Activated CD4-positive, alpha-beta T cell treated with anti-CD3 and anti-CD28 coated beads for 36 hours (primary cell): ENCODE results near the gene DUSP1. TPM values are rescaled to one million over a fixed set of nuclear protein-coding genes. Genes with fewer than 3 reads are reported as not detected.
A peak's percentile ranks its signal among the peaks of the same experiment; 100 is the strongest.

Source experiments
- ATAC-seq: fragments of 200-7000 bp; cut with Tn5 transposase; one replicate; pipeline ENCODE4 v1.10.0; 2021; ENCODE audit warnings: mild to moderate bottlenecking, moderate library complexity
- CTCF ChIA-PET: fragments of 350-600 bp; sonication (Branson Sonifier 250); formaldehyde crosslinking; loops from one replicate; lab custom pipeline; 2021; ENCODE audit warnings: antibody characterized with exemption; lab: Charles Lee
- POLR2A ChIA-PET: fragments of 350-600 bp; sonication (Branson Sonifier 250); formaldehyde crosslinking; loops from one replicate; lab custom pipeline; 2021; ENCODE audit warnings: antibody characterized with exemption, inconsistent platforms; lab: Charles Lee
- DNase-seq: peaks from one replicate; pipeline ENCODE4 v3.0.0-alpha.2; 2020
- H3K27ac Mint-ChIP-seq: one replicate; pipeline ENCODE4 v1.8.0; 2021; ENCODE audit warnings: mixed read lengths
- H3K27me3 Mint-ChIP-seq: one replicate; pipeline ENCODE4 v1.8.0; 2021; ENCODE audit warnings: mixed read lengths
- H3K36me3 Mint-ChIP-seq: one replicate; pipeline ENCODE4 v1.8.0; 2021; ENCODE audit warnings: low read depth, mixed read lengths
- H3K4me1 Mint-ChIP-seq: one replicate; pipeline ENCODE4 v1.8.0; 2021; ENCODE audit warnings: mixed read lengths
- H3K4me3 Mint-ChIP-seq: one replicate; pipeline ENCODE4 v1.8.0; 2021; ENCODE audit warnings: mild to moderate bottlenecking, moderate library complexity, mixed read lengths
- H3K9me3 Mint-ChIP-seq: one replicate; pipeline ENCODE4 v1.8.0; 2021; ENCODE audit warnings: low read depth, mixed read lengths
- intact Hi-C, 2 experiments: fragments of 100-400 bp; cut with DNase I in 1 of 2; cut with micrococcal nuclease in 1 of 2; formaldehyde crosslinking; loops; one replicate each; pipeline versions ENCODE4 v1.14.2 to v1.15.1; 2022 to 2024; cut with DNase I, micrococcal nuclease
- total RNA-seq, 2 experiments: library from RNA; stranded (reverse); gene quantifications; one replicate each; pipeline ENCODE4 v1.2.3, GENCODE V29; 2021

DUSP1 gene
- total RNA-seq, 2 experiments from 2014 or later, result 6.7 to 7.4 TPM

DNA sequence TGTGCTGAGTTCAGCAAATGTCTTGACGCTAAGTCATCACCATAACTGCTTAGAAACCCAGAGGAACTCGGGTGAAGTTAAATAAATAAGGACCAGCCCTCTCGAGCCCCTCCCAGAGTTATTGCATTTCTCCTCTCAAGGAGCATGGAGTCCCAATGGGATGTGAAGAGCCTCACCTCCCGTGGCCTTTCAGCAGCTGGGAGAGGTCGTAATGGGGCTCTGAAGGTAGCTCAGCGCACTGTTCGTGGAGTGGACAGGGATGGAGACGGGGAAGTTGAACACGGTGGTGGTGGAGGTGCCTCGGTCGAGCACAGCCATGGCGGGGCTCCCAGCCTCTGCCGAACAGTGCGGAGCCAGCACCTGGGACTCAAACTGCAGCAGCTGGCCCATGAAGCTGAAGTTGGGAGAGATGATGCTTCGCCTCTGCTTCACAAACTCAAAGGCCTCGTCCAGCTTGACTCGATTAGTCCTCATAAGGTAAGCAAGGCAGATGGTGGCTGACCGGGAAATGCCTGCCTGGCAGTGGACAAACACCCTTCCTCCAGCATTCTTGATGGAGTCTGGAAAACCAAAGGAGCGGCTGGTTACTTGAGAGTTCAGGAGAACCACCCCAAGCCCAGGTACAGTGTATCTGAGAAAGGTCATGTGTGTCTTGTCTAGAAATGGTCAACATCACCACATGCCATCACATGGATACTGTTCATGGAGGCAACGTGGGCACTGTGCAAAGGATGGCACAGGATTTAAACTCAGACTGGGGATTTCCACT is 2.2 kb downstream of the DUSP1 start:
- peaks cover 23% of the 10 kb centered on the region for H3K36me3 Mint-ChIP-seq
- peaks cover 65% of the 10 kb centered on the region for H3K4me1 Mint-ChIP-seq

DNA sequence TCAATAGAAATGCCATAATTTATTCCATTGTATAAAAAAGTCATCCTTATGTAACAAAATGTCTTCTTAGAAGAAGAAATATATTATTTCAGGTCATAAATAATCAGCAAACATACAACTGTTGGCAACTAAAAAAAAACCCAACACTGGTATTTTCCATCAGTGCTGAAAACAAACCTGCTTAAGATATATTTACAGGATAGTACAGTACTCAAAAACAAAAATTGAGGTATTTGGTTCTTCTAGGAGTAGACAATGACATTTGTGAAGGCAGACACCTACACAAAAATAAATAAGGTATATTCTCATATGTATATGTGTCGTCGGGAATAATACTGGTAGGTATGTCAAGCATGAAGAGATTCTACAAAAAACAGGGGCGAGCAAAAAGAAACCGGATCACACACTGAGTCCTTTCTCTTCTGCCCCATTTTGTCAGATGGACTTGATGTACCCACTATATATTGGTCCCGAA is 2.9 kb downstream of the DUSP1 start:
- Mint-ChIP-seq H3K27me3 (no peaks in the 10 kb centered on the region), H3K9me3 (no peaks in the 10 kb centered on the region), H3K27ac (no peak overlapping the region), H3K4me1 (peaks cover 59% of the 10 kb centered on the region), H3K4me3 (no peak overlapping the region), H3K36me3 (peaks cover 23% of the 10 kb centered on the region)
- intact Hi-C loops, result no loop called here
- ChIA-PET POLR2A (no interaction called here), CTCF (interaction anchor here (1.2 kb wide), 1 partner anchor 51 kb away, joined by 3 read pairs; no protein-coding TSS in a partner anchor)
- DNase-seq (no peak), ATAC-seq (no peak)

More for the DNA sequence above, 2.2 kb downstream of the DUSP1 start:
- intact Hi-C loops, result no loop called here
- Mint-ChIP-seq H3K4me3 (peak overlapping the region; percentile 82), H3K9me3 (no peaks in the 10 kb centered on the region), H3K27ac (peak overlapping the region; percentile 31), H3K27me3 (no peaks in the 10 kb centered on the region)
- ATAC-seq (no peak), DNase-seq (no peak)
- ChIA-PET CTCF (no interaction called here), POLR2A (no interaction called here)

DNA sequence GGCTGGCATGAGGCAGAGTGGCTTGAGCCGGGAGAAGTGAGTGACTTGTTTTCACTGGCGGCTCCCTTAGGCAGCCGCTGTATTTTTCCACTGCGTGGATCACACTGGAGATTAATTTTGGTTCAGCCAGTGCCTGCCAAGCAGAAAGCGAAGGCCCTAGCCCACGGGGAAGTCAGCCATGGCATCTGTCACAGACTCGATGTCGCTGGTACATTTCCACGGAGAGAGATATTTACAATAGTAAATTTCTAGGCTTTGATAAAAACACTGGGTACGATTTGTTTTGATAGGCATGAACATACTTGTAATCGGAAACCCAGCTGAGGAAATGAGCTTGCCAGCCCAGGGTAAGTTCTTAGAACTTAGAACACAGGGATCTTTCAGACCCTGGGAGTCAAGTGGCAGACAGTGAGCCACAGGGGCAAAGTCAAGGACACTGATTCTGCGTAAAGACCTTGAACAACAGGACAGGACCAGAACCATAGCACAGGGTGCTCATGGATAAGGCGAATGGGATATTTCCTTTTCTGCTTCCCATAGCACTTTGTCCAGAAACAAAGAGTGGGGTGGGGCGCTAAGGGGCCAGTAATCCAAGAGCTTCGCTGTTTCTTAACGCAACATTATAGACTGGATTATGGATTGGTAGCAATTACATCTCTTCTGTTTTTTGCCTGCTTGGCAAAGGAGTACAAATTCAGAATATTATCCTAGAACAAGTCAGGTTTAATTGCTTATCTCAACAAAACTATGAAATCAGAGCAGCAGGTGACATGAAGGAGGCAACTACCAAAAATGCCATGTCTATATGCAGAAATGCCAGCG is 4.5 kb downstream of the DUSP1 start:
- Mint-ChIP-seq H3K27ac (peak overlapping the region; percentile 91), H3K9me3 (no peaks in the 10 kb centered on the region), H3K36me3 (peaks cover 23% of the 10 kb centered on the region), H3K27me3 (no peaks in the 10 kb centered on the region), H3K4me3 (no peak overlapping the region), H3K4me1 (peaks cover 46% of the 10 kb centered on the region)
- ChIA-PET CTCF (no interaction called here), POLR2A (no interaction called here)
- DNase-seq (no peak), ATAC-seq (no peak)
- intact Hi-C loops, result no loop called here

DNA sequence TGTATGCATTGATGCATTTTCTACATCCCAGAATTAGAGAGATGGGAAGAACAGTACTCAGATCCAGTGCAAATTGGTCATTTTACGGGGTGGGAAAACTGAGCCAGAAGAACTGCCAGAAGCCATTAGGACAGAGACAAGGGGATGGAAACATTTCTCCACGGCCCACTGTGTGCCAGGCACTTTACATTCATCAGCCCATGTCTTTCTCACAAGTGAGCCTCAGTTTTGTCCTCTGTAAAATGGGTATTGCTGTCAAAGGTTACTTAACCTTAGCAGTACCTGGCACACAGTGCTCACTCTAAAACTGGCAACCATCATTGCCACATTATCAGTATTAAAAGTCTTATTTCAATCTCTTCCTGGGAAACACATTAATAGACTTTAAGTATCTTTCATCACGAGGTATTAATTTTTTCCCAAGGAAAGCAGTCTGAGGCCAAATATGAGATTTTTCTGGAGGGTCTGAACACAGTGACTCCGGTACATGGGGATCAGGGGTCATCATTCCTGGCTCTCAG is 5.2 kb downstream of the DUSP1 start:
- intact Hi-C loops, result loop anchor here (1.0 to 2.0 kb wide), 7 partner anchors 11 to 291 kb away; partner anchors contain the start of genes RPL26L1 (in 2 of the 2), CREBRF (in 1 of the 2) and ERGIC1 (in 1 of the 2)
- H3K27ac Mint-ChIP-seq, result peak overlapping the region; percentile 91
- DNase-seq, result no peak
- peaks cover 46% of the 10 kb centered on the region for H3K4me1 Mint-ChIP-seq
- peaks cover 23% of the 10 kb centered on the region for H3K36me3 Mint-ChIP-seq
- CTCF ChIA-PET, result interaction anchor here (0.6 to 1.7 kb wide), 4 partner anchors 38 to 244 kb away, joined by 3 to 12 read pairs (median 4); no protein-coding TSS in a partner anchor
- ATAC-seq, result no peak
- POLR2A ChIA-PET, result interaction anchor here (1.4 to 2.2 kb wide), 2 partner anchors 12 to 41 kb away, joined by 7 read pairs; no protein-coding TSS in a partner anchor
- no peaks in the 10 kb centered on the region for H3K27me3 Mint-ChIP-seq
- H3K4me3 Mint-ChIP-seq, result peak overlapping the region; percentile 72
- no peaks in the 10 kb centered on the region for H3K9me3 Mint-ChIP-seq

DNA sequence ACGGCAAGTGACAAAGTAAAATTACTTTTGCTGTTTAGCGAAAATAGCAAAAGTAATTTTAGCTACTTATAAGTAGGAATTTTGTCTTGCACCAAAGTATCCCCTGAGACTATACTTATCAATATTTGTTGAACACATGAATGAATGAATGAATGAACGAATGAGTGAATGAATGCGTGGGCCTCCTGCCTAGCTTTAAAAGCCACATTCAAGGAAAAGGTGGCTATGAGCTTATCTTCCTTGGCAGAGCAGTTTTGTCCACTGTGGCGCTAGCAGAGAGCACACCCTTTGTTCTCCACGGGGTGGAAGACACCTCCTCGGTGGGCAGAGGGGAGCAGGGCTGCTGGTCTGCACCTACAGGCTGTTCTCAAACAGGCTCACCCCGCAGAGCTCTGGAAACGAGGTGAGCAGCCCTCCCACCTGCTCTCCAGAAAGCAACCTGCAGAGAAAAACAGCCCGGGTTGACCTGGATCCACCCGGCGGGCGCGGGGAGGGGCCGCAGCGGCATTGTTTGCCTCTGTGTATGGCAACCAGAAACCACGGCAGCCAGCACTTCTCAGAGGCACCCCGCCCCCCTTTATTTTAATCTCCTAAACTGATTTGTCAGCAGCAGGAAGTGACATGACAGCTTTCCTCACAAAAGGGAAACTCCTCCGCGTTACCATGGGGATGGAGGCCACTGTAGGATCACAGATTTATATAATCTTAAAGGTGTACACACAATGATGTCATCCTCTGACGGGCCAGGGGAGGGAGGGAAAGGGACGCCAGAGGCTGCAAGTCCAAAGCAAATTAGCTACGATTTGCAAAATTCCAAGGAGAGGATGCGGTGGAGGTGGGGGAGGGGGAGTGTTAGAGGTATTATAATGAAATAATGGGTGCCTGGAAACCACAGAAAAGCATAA is 5.9 kb downstream of the DUSP1 start:
- peak overlapping the region; percentile 91 for H3K27ac Mint-ChIP-seq
- ChIA-PET CTCF (interaction anchor here (0.6 to 1.7 kb wide), 9 partner anchors 11 to 245 kb away, joined by 3 to 12 read pairs (median 3); no protein-coding TSS in a partner anchor), POLR2A (interaction anchor here (0.6 to 2.2 kb wide), 7 partner anchors 12 to 590 kb away, joined by 3 to 7 read pairs (median 3); no protein-coding TSS in a partner anchor)
- no peaks in the 10 kb centered on the region for H3K27me3 Mint-ChIP-seq
- ATAC-seq (peak; percentile 93), DNase-seq (peak; percentile 96)
- no peaks in the 10 kb centered on the region for H3K9me3 Mint-ChIP-seq
- peaks cover 45% of the 10 kb centered on the region for H3K4me1 Mint-ChIP-seq
- intact Hi-C loops, result loop anchor here (1.0 to 2.0 kb wide), 7 partner anchors 12 to 292 kb away; partner anchors contain the start of genes RPL26L1 (in 2 of the 2), CREBRF (in 1 of the 2) and ERGIC1 (in 1 of the 2)
- H3K36me3 Mint-ChIP-seq, result peaks cover 22% of the 10 kb centered on the region
- peak overlapping the region; percentile 72 for H3K4me3 Mint-ChIP-seq

DNA sequence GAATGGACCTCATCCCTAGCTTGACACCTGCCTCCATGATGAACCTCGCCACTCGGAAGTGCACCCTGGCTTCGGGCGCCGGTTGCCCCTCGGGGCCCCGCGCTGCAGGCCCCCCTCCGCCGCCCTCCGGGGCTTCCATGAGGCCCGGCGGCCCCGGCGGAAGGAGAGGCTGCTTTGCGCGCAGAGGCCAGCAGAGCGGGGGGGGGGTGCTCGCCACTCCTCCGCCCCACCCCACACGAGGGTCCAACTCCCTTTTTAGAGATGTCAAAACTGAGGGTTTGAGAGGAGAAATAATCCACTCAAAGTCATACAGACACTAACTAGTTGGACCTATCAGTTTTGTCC is 7.9 kb downstream of the DUSP1 start:
- intact Hi-C loops, result no loop called here
- ATAC-seq, result no peak

DNA sequence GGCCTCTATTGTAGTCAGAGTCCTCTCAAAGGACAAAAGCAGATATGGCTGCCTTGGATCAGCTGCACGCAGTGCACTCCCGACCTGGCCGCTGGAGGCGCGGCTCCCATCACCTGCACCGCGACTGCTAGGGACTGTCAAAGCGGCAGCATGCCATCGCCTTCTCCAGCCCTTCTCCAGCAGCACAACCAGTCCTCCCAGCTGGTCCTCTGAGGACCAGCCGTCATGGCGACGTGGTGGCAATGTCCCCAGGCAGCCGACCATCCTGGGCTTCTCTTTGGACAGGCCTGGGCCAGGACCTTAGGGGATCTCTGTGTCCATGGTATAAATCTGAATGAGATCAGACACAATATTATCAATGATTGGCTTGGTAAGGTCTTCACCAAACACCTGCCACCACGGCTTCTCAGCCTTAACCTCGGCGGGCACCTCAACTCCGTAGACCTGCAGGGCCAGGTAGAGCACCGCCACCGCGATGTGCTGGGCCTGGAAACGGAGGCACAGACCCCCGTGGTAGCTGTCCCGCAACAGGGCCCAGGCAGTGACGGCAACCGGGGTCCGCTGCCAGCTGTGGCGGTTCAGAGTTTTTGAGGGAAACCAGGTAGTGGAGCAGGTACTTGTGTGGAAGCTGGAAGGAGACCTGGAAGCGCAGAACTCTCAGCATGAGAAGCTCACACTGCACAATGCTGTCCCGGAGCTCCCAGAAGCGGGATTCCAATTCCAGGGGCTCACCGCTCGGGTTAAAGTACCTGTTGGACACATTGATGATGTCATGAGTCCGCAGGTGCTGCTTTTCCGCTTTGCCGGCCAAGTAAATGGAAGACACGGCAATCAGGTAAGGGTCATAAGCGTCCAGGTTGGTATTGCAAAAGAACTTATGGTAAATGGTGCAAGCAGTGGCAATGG is 8.5 kb downstream of the DUSP1 start:
- no peak for ATAC-seq
- no peak overlapping the region for H3K4me3 Mint-ChIP-seq
- H3K27ac Mint-ChIP-seq, result no peak overlapping the region

More for the DNA sequence above, 7.9 kb downstream of the DUSP1 start:
- no peak overlapping the region for H3K27ac Mint-ChIP-seq
- no peaks in the 10 kb centered on the region for H3K27me3 Mint-ChIP-seq
- H3K9me3 Mint-ChIP-seq, result no peaks in the 10 kb centered on the region
- H3K4me1 Mint-ChIP-seq, result peaks cover 26% of the 10 kb centered on the region
- CTCF ChIA-PET, result no interaction called here
- H3K36me3 Mint-ChIP-seq, result peaks cover 4% of the 10 kb centered on the region
- no peak for DNase-seq
- H3K4me3 Mint-ChIP-seq, result no peak overlapping the region
- POLR2A ChIA-PET, result no interaction called here

DNA sequence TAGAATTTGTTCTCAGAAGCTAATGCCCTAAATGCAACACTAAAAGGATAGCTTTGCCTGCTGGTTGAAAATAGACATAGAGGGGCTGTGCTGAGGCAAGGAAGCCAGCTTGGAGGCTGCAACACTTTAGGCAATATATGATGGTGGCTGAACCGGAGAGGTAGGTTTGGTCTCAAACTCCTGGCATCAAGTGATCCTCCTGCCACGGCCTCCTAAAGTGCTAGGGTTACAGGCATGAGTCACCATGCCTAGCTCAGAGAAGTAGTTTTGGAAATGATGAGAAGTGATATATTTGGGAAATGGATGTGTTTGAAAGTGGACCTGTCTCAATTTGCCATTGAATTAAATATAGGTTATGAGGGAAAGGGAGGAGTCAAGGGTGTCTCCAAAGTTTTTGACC is 10.0 kb downstream of the DUSP1 start:
- Mint-ChIP-seq H3K4me3 (no peak overlapping the region), H3K27ac (no peak overlapping the region), H3K9me3 (no peaks in the 10 kb centered on the region), H3K36me3 (no peaks in the 10 kb centered on the region), H3K27me3 (no peaks in the 10 kb centered on the region), H3K4me1 (peaks cover 14% of the 10 kb centered on the region)
- ChIA-PET CTCF (interaction anchor here (1.2 to 1.3 kb wide), 3 partner anchors 9 to 47 kb away, joined by 3 to 5 read pairs (median 3); no protein-coding TSS in a partner anchor), POLR2A (interaction anchor here (0.7 kb wide), 2 partner anchors 10 to 314 kb away, joined by 4 to 7 read pairs; partner anchors contain the start of gene DUSP1)
- intact Hi-C loops, result no loop called here
- DNase-seq (no peak), ATAC-seq (no peak)

More for the DNA sequence above, 8.5 kb downstream of the DUSP1 start:
- H3K36me3 Mint-ChIP-seq, result peaks cover 1% of the 10 kb centered on the region
- intact Hi-C loops, result no loop called here
- no peaks in the 10 kb centered on the region for H3K9me3 Mint-ChIP-seq
- CTCF ChIA-PET, result interaction anchor here (0.9 kb wide), 1 partner anchor 46 kb away, joined by 3 read pairs; no protein-coding TSS in a partner anchor
- H3K4me1 Mint-ChIP-seq, result peaks cover 23% of the 10 kb centered on the region
- H3K27me3 Mint-ChIP-seq, result no peaks in the 10 kb centered on the region
- DNase-seq, result no peak
- POLR2A ChIA-PET, result no interaction called here

DNA sequence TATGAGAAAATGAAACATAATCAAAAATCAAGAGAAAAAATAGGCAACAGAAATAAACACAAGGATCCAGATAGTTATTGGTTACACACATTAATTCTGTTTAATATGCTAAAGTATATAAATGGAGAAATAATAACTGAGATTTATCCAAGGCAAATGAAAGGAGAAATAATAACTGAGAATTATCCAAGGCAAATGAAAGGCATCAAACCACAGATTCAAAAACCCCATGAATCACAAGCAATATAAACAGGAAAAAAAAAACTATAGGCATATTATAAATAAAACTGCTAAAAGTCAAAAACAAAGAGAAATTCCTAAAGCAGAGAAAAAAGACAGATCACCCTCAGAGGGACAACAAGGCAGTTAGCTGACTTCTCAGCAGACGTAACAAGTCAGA is 10.9 kb downstream of the DUSP1 start:
- POLR2A ChIA-PET, result no interaction called here
- H3K27me3 Mint-ChIP-seq, result no peaks in the 10 kb centered on the region
- H3K4me3 Mint-ChIP-seq, result no peak overlapping the region
- no peak overlapping the region for H3K27ac Mint-ChIP-seq
- DNase-seq, result no peak
- peaks cover 7% of the 10 kb centered on the region for H3K4me1 Mint-ChIP-seq
- CTCF ChIA-PET, result interaction anchor here (1.2 to 1.6 kb wide), 4 partner anchors 12 to 171 kb away, joined by 3 to 4 read pairs (median 4); no protein-coding TSS in a partner anchor
- ATAC-seq, result no peak
- intact Hi-C loops, result no loop called here
- H3K9me3 Mint-ChIP-seq, result no peaks in the 10 kb centered on the region
- no peaks in the 10 kb centered on the region for H3K36me3 Mint-ChIP-seq
